K562 (cell line): ENCODE measurements around the gene MEA1. TPM values are rescaled to one million over a fixed set of nuclear protein-coding genes. Genes with fewer than 3 reads are reported as not detected.

Experiments
- BHLHE40 ChIP-seq: IDR thresholded peaks from 2 replicates; pipeline ENCODE4 v1.6.1; 2011; ENCODE audit warnings: low read length, improper control_type of control experiment
- CHD2 ChIP-seq: IDR thresholded peaks from 2 replicates; pipeline ENCODE4 v1.6.1; 2011; ENCODE audit warnings: low read depth, low read length
- HDAC1 ChIP-seq, 2 experiments: fragments of 450-650 bp; IDR thresholded peaks; 2 replicates each; pipeline ENCODE4 v1.6.1; 2016 to 2017; ENCODE audit warnings: inconsistent platforms in 1 of 2, mild to moderate bottlenecking in 1 of 2, moderate library complexity in 1 of 2
- KHSRP ChIP-seq: fragments of 450-650 bp; IDR thresholded peaks from 2 replicates; pipeline ENCODE4 v1.6.1; 2017
- MTF1 ChIP-seq: fragments of 250-450 bp; sonication (Bioruptor Pico); IDR thresholded peaks from 2 replicates; pipeline ENCODE4 v1.9.0; 2021; ENCODE audit warnings: moderate library complexity, mild to moderate bottlenecking, inconsistent platforms, borderline replicate concordance
- PHF21A ChIP-seq: fragments of 450-650 bp; IDR thresholded peaks from 2 replicates; pipeline ENCODE4 v1.6.1; 2017; ENCODE audit warnings: low read depth, borderline replicate concordance
- POLR3G ChIP-seq: IDR thresholded peaks from 2 replicates; pipeline ENCODE4 v1.6.1; 2011; ENCODE audit not compliant: insufficient read length, insufficient replicate concordance; ENCODE audit errors: extremely low read depth
- RHOXF2B ChIP-seq: fragments of 250-450 bp; sonication (Bioruptor Pico); conservative IDR thresholded peaks from 2 replicates; pipeline ENCODE4 v1.5.1; 2021
- SRSF1 ChIP-seq: fragments of 200-400 bp; formaldehyde crosslinking; IDR thresholded peaks from 2 replicates; pipeline ENCODE4 v1.6.1; 2017; ENCODE audit warnings: mild to moderate bottlenecking, low read depth, low read length, moderate library complexity
- TCF3 ChIP-seq: sonication (generic); formaldehyde crosslinking; IDR thresholded peaks from 2 replicates; pipeline ENCODE4 v1.4.0; 2020; ENCODE audit warnings: mild to moderate bottlenecking, missing genetic modification reagents
- ZNF212 ChIP-seq: fragments of 450-650 bp; formaldehyde crosslinking; IDR thresholded peaks from 2 replicates; pipeline ENCODE4 v1.4.0; 2020; ENCODE audit warnings: mild to moderate bottlenecking
- ZNF282 ChIP-seq: sonication (generic); formaldehyde crosslinking; IDR thresholded peaks from 2 replicates; pipeline ENCODE4 v1.8.1; 2023; ENCODE audit warnings: missing genetic modification reagents
- ZNF551 ChIP-seq: fragments of 250-450 bp; sonication (Bioruptor Pico); IDR thresholded peaks from 2 replicates; pipeline ENCODE4 v1.5.0; 2021; ENCODE audit warnings: mild to moderate bottlenecking, moderate library complexity
- polyA plus RNA-seq, 8 experiments: library from polyadenylated mRNA; depleted of rRNA in 4 of 8; stranded (reverse) in 5 of 8; unstranded in 3 of 8; fragments of >200 nt; fragmentation: Nextera tagmentation in 2 of 8; fragmentation: Illumina TruSeq in 1 of 8; extraction: Ambion mirVana in 2 of 8; extraction: Trizol in 1 of 8; gene quantifications; 2 replicates each; pipeline versions ENCODE4 v1.2.1 to v1.2.3, GENCODE V29; 2011 to 2014; ENCODE audit warnings: inconsistent platforms in 1 of 8, missing spikeins in 1 of 8
- total RNA-seq, 7 experiments: library from RNA; depleted of rRNA in 6 of 7; stranded (reverse); fragments of >200 nt in 6 of 7; fragmentation: Illumina TruSeq in 2 of 7; extraction: Trizol in 2 of 7; gene quantifications; 2 replicates each; pipeline versions ENCODE4 v1.2.1 to v1.2.3, GENCODE V29; 2011 to 2021; ENCODE audit warnings: low replicate concordance in 1 of 7
- TF ChIP-seq, protein P1 (sequence below): fragments of 250-450 bp; sonication (Bioruptor Pico); IDR thresholded peaks from 2 replicates; pipeline ENCODE4 v1.4.0; 2020; ENCODE audit warnings: mild to moderate bottlenecking, moderate library complexity, borderline replicate concordance
- TF ChIP-seq, protein P2 (sequence below), 3 experiments: IDR thresholded peaks in 2 of 3; conservative IDR thresholded peaks in 1 of 3; 2 replicates each; pipeline ENCODE4 v1.5.1; 2011 to 2012; ENCODE audit warnings: low read length in 3 of 3, mild to moderate bottlenecking in 3 of 3, control low read depth in 2 of 3, improper control_type of control experiment in 1 of 3, inconsistent platforms in 1 of 3, low read depth in 1 of 3, mixed read lengths in 1 of 3, moderate library complexity in 1 of 3; ENCODE audit not compliant: insufficient read depth in 2 of 3
- TF ChIP-seq, protein P3 (sequence below): sonication (generic); formaldehyde crosslinking; IDR thresholded peaks from 2 replicates; pipeline ENCODE4 v1.8.0; 2022; ENCODE audit warnings: missing genetic modification reagents, mild to moderate bottlenecking, moderate library complexity, borderline replicate concordance
- TF ChIP-seq, protein P4 (sequence below), 2 experiments: fragments of 450-650 bp; IDR thresholded peaks; 2 replicates each; pipeline ENCODE4 v1.6.1; 2016
- TF ChIP-seq, protein P5 (sequence below): fragments of 250-450 bp; sonication (Bioruptor Pico); IDR thresholded peaks from 2 replicates; pipeline ENCODE4 v1.5.0; 2021; ENCODE audit warnings: mild to moderate bottlenecking, borderline replicate concordance

Gene MEA1
- total and polyA plus RNA-seq, 9 of the 15 experiments (the other 6 are each of a cell fraction or from before 2014, with no cell fraction given) = 86.8 to 210 (median 152) TPM

DNA sequence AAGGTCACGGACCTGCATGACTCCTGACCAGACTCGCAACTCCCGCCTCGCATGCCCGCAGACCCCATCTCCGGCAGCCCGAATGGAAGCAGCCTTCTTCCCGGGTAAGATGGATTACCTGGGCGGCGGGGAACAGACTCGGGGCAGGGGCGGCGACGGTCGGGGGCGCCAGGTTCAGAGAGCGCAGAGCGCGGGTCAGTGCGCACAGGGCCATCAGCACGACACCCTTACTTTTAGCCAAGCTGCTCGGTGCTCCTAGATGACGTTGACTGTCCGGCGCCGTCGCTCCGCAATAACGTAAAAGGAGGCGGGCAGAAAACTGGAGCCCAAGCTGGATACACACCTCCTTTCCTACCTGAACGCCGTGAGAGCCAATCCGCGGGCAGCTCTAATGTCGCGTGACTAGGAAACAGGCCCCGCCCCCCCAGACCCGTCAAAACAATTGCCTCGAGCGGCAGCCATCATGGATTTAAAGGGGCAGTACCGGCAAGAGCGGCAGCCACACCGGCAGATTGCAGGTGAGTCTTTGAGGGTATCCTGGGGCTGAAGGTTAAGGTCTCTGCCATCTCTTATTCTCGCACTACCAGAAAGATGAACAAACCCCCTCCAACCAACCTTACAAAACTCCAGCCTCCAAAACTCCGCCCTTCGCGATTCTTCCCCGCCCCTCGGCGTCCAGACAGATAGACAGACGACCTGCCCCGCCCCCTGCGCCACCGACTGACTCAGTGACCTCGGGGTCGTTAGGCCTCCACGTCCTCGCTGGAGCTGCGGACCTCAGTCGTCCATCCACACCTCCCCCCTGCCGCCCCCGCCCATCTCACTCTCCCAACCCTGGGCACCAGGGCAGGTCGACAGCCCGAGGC lies 45.7 kb upstream of the MEA1 start, which contains the start of the genes KLC4 and MRPL2 (continued):
- no peak for TF ChIP-seq MTF1 (CRISPR knock-in tag)
- peak; percentile 91 for TF ChIP-seq BHLHE40
- peak; percentile 88 for TF ChIP-seq CHD2
- no peak for TF ChIP-seq ZNF212 (CRISPR knock-in tag)
- no peak for TF ChIP-seq SRSF1
- peak; percentile 94 for TF ChIP-seq KHSRP
- TF ChIP-seq RHOXF2B (CRISPR knock-in tag) = no peak
- TF ChIP-seq, protein P1, sequence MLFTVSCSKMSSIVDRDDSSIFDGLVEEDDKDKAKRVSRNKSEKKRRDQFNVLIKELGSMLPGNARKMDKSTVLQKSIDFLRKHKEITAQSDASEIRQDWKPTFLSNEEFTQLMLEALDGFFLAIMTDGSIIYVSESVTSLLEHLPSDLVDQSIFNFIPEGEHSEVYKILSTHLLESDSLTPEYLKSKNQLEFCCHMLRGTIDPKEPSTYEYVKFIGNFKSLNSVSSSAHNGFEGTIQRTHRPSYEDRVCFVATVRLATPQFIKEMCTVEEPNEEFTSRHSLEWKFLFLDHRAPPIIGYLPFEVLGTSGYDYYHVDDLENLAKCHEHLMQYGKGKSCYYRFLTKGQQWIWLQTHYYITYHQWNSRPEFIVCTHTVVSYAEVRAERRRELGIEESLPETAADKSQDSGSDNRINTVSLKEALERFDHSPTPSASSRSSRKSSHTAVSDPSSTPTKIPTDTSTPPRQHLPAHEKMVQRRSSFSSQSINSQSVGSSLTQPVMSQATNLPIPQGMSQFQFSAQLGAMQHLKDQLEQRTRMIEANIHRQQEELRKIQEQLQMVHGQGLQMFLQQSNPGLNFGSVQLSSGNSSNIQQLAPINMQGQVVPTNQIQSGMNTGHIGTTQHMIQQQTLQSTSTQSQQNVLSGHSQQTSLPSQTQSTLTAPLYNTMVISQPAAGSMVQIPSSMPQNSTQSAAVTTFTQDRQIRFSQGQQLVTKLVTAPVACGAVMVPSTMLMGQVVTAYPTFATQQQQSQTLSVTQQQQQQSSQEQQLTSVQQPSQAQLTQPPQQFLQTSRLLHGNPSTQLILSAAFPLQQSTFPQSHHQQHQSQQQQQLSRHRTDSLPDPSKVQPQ (CRISPR knock-in tag) = no peak
- TF ChIP-seq TCF3 (CRISPR knock-in tag) = no peak
- peak in 1 of 2 experiments; percentile 96; a peak in 2 of 4 replicates for TF ChIP-seq HDAC1 (IDR thresholded peaks at IDR 0.05)
- TF ChIP-seq, protein P2, sequence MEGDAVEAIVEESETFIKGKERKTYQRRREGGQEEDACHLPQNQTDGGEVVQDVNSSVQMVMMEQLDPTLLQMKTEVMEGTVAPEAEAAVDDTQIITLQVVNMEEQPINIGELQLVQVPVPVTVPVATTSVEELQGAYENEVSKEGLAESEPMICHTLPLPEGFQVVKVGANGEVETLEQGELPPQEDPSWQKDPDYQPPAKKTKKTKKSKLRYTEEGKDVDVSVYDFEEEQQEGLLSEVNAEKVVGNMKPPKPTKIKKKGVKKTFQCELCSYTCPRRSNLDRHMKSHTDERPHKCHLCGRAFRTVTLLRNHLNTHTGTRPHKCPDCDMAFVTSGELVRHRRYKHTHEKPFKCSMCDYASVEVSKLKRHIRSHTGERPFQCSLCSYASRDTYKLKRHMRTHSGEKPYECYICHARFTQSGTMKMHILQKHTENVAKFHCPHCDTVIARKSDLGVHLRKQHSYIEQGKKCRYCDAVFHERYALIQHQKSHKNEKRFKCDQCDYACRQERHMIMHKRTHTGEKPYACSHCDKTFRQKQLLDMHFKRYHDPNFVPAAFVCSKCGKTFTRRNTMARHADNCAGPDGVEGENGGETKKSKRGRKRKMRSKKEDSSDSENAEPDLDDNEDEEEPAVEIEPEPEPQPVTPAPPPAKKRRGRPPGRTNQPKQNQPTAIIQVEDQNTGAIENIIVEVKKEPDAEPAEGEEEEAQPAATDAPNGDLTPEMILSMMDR (IDR thresholded peaks at IDR 0.05 in 2 of 3, conservative IDR thresholded peaks at IDR 0.05 in 1 of 3; ENCODE audit: insufficient read depth in 2 of 3, low read depth in 1 of 3, low read length in 3 of 3) = no peak
- TF ChIP-seq, protein P3, sequence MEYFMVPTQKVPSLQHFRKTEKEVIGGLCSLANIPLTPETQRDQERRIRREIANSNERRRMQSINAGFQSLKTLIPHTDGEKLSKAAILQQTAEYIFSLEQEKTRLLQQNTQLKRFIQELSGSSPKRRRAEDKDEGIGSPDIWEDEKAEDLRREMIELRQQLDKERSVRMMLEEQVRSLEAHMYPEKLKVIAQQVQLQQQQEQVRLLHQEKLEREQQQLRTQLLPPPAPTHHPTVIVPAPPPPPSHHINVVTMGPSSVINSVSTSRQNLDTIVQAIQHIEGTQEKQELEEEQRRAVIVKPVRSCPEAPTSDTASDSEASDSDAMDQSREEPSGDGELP (CRISPR knock-in tag) = peak; percentile 56; the same call in 1 of the 2 replicates
- no peak for TF ChIP-seq POLR3G
- TF ChIP-seq, protein P4, sequence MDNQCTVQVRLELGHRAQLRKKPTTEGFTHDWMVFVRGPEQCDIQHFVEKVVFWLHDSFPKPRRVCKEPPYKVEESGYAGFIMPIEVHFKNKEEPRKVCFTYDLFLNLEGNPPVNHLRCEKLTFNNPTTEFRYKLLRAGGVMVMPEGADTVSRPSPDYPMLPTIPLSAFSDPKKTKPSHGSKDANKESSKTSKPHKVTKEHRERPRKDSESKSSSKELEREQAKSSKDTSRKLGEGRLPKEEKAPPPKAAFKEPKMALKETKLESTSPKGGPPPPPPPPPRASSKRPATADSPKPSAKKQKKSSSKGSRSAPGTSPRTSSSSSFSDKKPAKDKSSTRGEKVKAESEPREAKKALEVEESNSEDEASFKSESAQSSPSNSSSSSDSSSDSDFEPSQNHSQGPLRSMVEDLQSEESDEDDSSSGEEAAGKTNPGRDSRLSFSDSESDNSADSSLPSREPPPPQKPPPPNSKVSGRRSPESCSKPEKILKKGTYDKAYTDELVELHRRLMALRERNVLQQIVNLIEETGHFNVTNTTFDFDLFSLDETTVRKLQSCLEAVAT (IDR thresholded peaks at IDR 0.05) = peak; percentile 39 to 92; a peak in 2 of 4 replicates
- no peak for TF ChIP-seq ZNF282 (CRISPR knock-in tag)
- TF ChIP-seq PHF21A = no peak
- TF ChIP-seq, protein P5, sequence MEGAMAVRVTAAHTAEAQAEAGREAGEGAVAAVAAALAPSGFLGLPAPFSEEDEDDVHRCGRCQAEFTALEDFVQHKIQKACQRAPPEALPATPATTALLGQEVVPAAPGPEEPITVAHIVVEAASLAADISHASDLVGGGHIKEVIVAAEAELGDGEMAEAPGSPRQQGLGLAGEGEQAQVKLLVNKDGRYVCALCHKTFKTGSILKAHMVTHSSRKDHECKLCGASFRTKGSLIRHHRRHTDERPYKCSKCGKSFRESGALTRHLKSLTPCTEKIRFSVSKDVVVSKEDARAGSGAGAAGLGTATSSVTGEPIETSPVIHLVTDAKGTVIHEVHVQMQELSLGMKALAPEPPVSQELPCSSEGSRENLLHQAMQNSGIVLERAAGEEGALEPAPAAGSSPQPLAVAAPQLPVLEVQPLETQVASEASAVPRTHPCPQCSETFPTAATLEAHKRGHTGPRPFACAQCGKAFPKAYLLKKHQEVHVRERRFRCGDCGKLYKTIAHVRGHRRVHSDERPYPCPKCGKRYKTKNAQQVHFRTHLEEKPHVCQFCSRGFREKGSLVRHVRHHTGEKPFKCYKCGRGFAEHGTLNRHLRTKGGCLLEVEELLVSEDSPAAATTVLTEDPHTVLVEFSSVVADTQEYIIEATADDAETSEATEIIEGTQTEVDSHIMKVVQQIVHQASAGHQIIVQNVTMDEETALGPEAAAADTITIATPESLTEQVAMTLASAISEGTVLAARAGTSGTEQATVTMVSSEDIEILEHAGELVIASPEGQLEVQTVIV = no peak
- no peak for TF ChIP-seq ZNF551
